A673 (cell line): Measurements from ENCODE around the gene TRIM38.

ENCODE experiments used
- EZH2 ChIP-seq: fragments of 200-600 bp; sonication (generic); IDR thresholded peaks from 2 replicates; pipeline ENCODE4 v1.6.1; 2017; ENCODE audit warnings: borderline replicate concordance, low read depth, mild to moderate bottlenecking, mixed read lengths, antibody characterized with exemption, low read length; ENCODE audit not compliant: poor library complexity, severe bottlenecking
- TF ChIP-seq, protein P1 (sequence below): fragments of 300-800, 200-600 bp; sonication (generic); conservative IDR thresholded peaks from 2 replicates; pipeline ENCODE4 v1.5.1; 2017; ENCODE audit warnings: low read depth, mild to moderate bottlenecking, antibody characterized with exemption, low read length, moderate library complexity, mixed read lengths

DNA sequence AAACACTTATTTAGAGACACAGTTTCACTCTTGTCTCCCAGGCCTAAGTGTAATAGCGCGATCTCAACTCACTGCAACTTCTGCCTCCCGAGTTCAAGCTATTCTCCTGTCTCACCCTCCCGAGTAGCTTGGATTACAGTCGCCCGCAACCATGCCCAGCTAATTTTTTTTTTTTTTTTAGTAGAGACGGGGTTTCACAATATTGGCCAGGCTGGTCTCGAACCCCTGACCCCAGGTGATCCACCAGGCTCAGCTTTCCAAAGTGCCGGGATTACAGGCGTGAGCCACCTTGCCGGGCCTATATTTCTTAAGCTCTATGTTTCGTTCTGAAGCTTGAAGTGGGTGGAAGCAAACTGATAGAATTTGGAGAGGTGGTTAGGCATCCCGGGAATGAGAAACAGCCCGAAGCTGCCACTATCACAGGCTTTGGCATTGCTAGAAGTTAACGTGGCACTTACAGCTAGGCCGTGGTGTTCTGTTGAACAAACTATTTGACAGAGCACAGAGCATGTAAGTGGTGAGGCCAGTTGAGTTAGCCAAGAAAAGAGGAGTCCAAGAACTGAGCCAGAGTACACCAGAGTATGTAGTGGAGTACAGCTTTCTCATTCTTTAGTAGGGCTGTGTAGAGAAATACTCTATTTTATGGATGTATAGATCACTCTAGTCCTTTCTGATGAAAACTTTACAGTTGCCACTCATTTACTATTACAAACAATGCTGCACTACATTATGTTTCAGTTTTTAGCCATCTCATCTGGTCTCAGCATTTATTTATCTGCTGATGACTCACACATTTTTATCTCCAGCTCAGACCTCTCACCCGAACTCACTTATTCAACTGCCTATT lies 62.7 kb downstream of the TRIM38 start:
- no peak for TF ChIP-seq EZH2
- TF ChIP-seq, protein P1, sequence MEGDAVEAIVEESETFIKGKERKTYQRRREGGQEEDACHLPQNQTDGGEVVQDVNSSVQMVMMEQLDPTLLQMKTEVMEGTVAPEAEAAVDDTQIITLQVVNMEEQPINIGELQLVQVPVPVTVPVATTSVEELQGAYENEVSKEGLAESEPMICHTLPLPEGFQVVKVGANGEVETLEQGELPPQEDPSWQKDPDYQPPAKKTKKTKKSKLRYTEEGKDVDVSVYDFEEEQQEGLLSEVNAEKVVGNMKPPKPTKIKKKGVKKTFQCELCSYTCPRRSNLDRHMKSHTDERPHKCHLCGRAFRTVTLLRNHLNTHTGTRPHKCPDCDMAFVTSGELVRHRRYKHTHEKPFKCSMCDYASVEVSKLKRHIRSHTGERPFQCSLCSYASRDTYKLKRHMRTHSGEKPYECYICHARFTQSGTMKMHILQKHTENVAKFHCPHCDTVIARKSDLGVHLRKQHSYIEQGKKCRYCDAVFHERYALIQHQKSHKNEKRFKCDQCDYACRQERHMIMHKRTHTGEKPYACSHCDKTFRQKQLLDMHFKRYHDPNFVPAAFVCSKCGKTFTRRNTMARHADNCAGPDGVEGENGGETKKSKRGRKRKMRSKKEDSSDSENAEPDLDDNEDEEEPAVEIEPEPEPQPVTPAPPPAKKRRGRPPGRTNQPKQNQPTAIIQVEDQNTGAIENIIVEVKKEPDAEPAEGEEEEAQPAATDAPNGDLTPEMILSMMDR, result no peak
